Stimulated activated CD4-positive, alpha-beta T cell treated with anti-CD3 and anti-CD28 coated beads, Interleukin-4, amount 100 ng/mL, for 24 hours (primary cell): ENCODE data around the gene CEP192.
"Not testable (repeated sequence)": the region's sequence is repeated elsewhere in the genome, so short reads cannot be mapped to it uniquely, and the experiment has no call there.

Experiments
- DNase-seq: peaks from one replicate; pipeline ENCODE4 v3.0.0-alpha.2; 2020

CEP192 gene

GRCh38 chr18:12995424-12995823 lies 4.3 kb downstream of the CEP192 start:
- no peak for DNase-seq

GRCh38 chr18:12995952-12996477 lies 4.9 kb downstream of the CEP192 start:
- no peak for DNase-seq

- DNase-seq = no peak
Observed at GRCh38 chr18:12996661-12997292, 5.6 kb downstream of the CEP192 start.

- DNase-seq = not testable (repeated sequence)
Observed at GRCh38 chr18:12997330-12997729, 6.2 kb downstream of the CEP192 start.

GRCh38 chr18:12998332-12999060 lies 7.3 kb downstream of the CEP192 start:
- no peak for DNase-seq

GRCh38 chr18:13003466-13003896 lies 12.3 kb downstream of the CEP192 start:
- DNase-seq = peak; percentile 14

GRCh38 chr18:13004396-13004795 lies 13.2 kb downstream of the CEP192 start:
- no peak for DNase-seq

- DNase-seq = no peak
Observed at GRCh38 chr18:13005289-13005688, 14.1 kb downstream of the CEP192 start.

GRCh38 chr18:13006531-13007247 lies 15.5 kb downstream of the CEP192 start:
- DNase-seq = no peak

GRCh38 chr18:13007248-13007560 lies 16.0 kb downstream of the CEP192 start:
- no peak for DNase-seq

- DNase-seq = no peak
Observed at GRCh38 chr18:13011719-13012118, 20.6 kb downstream of the CEP192 start.

- DNase-seq = no peak
Observed at GRCh38 chr18:13014232-13014631, 23.1 kb downstream of the CEP192 start.

GRCh38 chr18:13014818-13015217 lies 23.7 kb downstream of the CEP192 start:
- no peak for DNase-seq

- no peak for DNase-seq
Observed at GRCh38 chr18:13017247-13017875, 26.2 kb downstream of the CEP192 start.

GRCh38 chr18:13018374-13018773 lies 27.2 kb downstream of the CEP192 start:
- no peak for DNase-seq

GRCh38 chr18:13019301-13019700 lies 28.1 kb downstream of the CEP192 start:
- DNase-seq = no peak

GRCh38 chr18:13022644-13023043 lies 31.5 kb downstream of the CEP192 start:
- no peak for DNase-seq

- no peak for DNase-seq
Observed at GRCh38 chr18:13025233-13025632, 34.1 kb downstream of the CEP192 start.

- DNase-seq = no peak
Observed at GRCh38 chr18:13026583-13027270, 35.6 kb downstream of the CEP192 start.

GRCh38 chr18:13028869-13029268 lies 37.7 kb downstream of the CEP192 start:
- DNase-seq = no peak

- DNase-seq = no peak
Observed at GRCh38 chr18:13032173-13032572, 41.0 kb downstream of the CEP192 start.

- DNase-seq = no peak
Observed at GRCh38 chr18:13035249-13035914, 44.2 kb downstream of the CEP192 start.
